GM12891 (cell line): ENCODE results near the gene EXPH5.
A peak's percentile ranks its signal among the peaks of the same experiment; 100 is the strongest.

Experiments used
- DNase-seq: peaks from one replicate; pipeline ENCODE4 v3.0.0; 2011; ENCODE audit warnings: low spot score; ENCODE audit not compliant: insufficient read length
- FAIRE-seq: peaks from 2 replicates; lab custom pipeline; 2011; peaks lifted over from hg19 to GRCh38; lab: Jason Lieb, UNC
- PAX5 ChIP-seq: IDR thresholded peaks from 2 replicates; pipeline ENCODE4 v1.6.1; 2011; ENCODE audit warnings: low read length, moderate library complexity, mild to moderate bottlenecking; ENCODE audit not compliant: insufficient read depth, severe bottlenecking
- POLR2A ChIP-seq: IDR thresholded peaks from 2 replicates; pipeline ENCODE4 v1.6.1; 2011; ENCODE audit warnings: low read depth, low read length, control low read depth
- POLR2AphosphoS5 ChIP-seq: IDR thresholded peaks from 2 replicates; pipeline ENCODE4 v1.6.1; 2011; ENCODE audit warnings: low read depth, low read length, control low read depth
- POU2F2 ChIP-seq: IDR thresholded peaks from 2 replicates; pipeline ENCODE4 v1.6.1; 2011; ENCODE audit warnings: low read depth, mild to moderate bottlenecking, control low read depth, low read length, moderate library complexity
- SPI1 ChIP-seq: IDR thresholded peaks from 2 replicates; pipeline ENCODE4 v1.6.1; 2011; ENCODE audit warnings: low read depth, low read length, control low read depth
- TAF1 ChIP-seq: IDR thresholded peaks from 2 replicates; pipeline ENCODE4 v1.6.1; 2011; ENCODE audit warnings: low read depth, low read length, control low read depth

EXPH5 gene

GRCh38 chr11:108497317-108498045, 96.1 kb downstream of the EXPH5 start:
- DNase-seq (peak; percentile 43), FAIRE-seq (peak; percentile 97)
- TF ChIP-seq POLR2AphosphoS5 (peak; percentile 87), POU2F2 (peak; percentile 53; the same call in 1 of the 2 replicates), POLR2A (peak; percentile 94), TAF1 (peak; percentile 91), PAX5 (no peak), SPI1 (no peak; the same call in 1 of the 2 replicates)

- no peak for TF ChIP-seq SPI1
- no peak for TF ChIP-seq TAF1
- no peak for TF ChIP-seq PAX5
- no peak for TF ChIP-seq POU2F2
- no peak for TF ChIP-seq POLR2A
- TF ChIP-seq POLR2AphosphoS5 = no peak
- FAIRE-seq = peak; percentile 55
- no peak for DNase-seq
Observed at GRCh38 chr11:108496643-108497256, 96.8 kb downstream of the EXPH5 start.

- no peak for DNase-seq
- no peak for TF ChIP-seq POLR2A
- no peak for TF ChIP-seq TAF1
- no peak for TF ChIP-seq PAX5
- no peak for TF ChIP-seq POLR2AphosphoS5
- no peak for TF ChIP-seq POU2F2
- TF ChIP-seq SPI1 = no peak
- no peak for FAIRE-seq
Observed at GRCh38 chr11:108495326-108495725, 98.2 kb downstream of the EXPH5 start.

- no peak for DNase-seq
- FAIRE-seq = no peak
- TF ChIP-seq TAF1 (no peak), POLR2AphosphoS5 (no peak)
Observed at GRCh38 chr11:108494182-108494581, 99.4 kb downstream of the EXPH5 start.

- DNase-seq (no peak), FAIRE-seq (no peak)
- no peak for TF ChIP-seq PAX5
- TF ChIP-seq POLR2A = no peak
- TF ChIP-seq SPI1 = no peak
- TF ChIP-seq POLR2AphosphoS5 = no peak
- TF ChIP-seq TAF1 = no peak
- no peak for TF ChIP-seq POU2F2
Observed at GRCh38 chr11:108491936-108492335, 101.6 kb downstream of the EXPH5 start.

- no peak for FAIRE-seq
- TF ChIP-seq POLR2AphosphoS5 (no peak), TAF1 (no peak), PAX5 (no peak), SPI1 (no peak), POU2F2 (no peak), POLR2A (no peak)
- DNase-seq = no peak
Observed at GRCh38 chr11:108486828-108487227, 106.7 kb downstream of the EXPH5 start.

- TF ChIP-seq SPI1 = no peak
- no peak for TF ChIP-seq POLR2A
- no peak for TF ChIP-seq TAF1
- no peak for TF ChIP-seq PAX5
- no peak for TF ChIP-seq POLR2AphosphoS5
- no peak for DNase-seq
- no peak for FAIRE-seq
Observed at GRCh38 chr11:108486331-108486730, 107.2 kb downstream of the EXPH5 start.

- TF ChIP-seq POLR2AphosphoS5 (no peak), PAX5 (no peak), POLR2A (no peak), TAF1 (no peak), SPI1 (no peak), POU2F2 (no peak)
- FAIRE-seq (no peak), DNase-seq (no peak)
Observed at GRCh38 chr11:108483163-108483562, 110.4 kb downstream of the EXPH5 start.

- FAIRE-seq = no peak
- no peak for DNase-seq
- TF ChIP-seq SPI1 (no peak), PAX5 (no peak), POLR2AphosphoS5 (no peak), POU2F2 (no peak), TAF1 (no peak), POLR2A (no peak)
Observed at GRCh38 chr11:108474664-108475463, 118.7 kb downstream of the EXPH5 start.
